Measurements from ENCODE around the gene CD248.
A peak's percentile ranks its signal among the peaks of the same experiment; 100 is the strongest.

Gene CD248

DNA sequence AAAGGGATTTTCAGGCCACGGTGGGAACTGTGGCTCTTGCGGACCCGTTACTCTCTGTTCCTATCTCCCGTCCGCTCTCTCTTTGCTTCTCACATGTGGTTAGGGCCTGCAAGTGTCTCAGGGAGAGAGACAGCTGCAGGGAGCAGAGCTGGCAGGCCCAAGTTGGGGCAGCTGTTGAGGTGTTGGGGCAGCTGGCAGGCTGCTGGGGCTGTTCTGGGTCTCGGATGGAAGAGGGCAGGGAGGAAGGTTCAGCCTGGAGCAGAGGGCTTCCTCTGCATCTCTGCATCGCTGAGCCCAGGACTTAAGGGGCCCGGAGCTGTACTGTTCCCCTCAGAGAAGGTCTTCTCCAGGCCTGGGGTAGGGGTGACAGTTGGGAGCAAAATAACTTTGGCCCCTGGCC, 41.4 kb downstream of the CD248 start:
- TF ChIP-seq, protein P1, sequence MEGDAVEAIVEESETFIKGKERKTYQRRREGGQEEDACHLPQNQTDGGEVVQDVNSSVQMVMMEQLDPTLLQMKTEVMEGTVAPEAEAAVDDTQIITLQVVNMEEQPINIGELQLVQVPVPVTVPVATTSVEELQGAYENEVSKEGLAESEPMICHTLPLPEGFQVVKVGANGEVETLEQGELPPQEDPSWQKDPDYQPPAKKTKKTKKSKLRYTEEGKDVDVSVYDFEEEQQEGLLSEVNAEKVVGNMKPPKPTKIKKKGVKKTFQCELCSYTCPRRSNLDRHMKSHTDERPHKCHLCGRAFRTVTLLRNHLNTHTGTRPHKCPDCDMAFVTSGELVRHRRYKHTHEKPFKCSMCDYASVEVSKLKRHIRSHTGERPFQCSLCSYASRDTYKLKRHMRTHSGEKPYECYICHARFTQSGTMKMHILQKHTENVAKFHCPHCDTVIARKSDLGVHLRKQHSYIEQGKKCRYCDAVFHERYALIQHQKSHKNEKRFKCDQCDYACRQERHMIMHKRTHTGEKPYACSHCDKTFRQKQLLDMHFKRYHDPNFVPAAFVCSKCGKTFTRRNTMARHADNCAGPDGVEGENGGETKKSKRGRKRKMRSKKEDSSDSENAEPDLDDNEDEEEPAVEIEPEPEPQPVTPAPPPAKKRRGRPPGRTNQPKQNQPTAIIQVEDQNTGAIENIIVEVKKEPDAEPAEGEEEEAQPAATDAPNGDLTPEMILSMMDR (conservative IDR thresholded peaks at IDR 0.05) = no peak
- TF ChIP-seq ZFX (IDR thresholded peaks at IDR 0.05) = no peak
- no peak overlapping the region for H3K27ac ChIP-seq

DNA sequence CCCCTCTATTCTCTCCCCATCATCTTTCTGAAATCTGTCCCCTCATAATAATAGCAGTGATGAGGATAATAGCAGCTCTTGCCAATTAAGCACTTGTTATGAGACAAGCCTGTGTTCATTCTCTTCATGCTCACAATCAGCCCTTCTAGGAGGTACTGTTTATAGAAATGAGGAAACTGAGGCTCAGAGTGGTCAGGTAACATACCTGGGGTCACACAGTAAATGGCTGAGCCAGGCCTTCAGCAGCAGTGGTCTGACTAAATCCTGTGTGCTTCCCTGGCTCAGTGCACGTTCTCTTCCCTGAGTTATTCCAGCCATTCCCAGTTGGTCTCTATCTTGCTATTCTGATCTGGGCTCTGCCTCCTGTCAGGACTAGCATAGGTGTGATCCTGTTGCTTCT, 42.6 kb downstream of the CD248 start:
- no peak for TF ChIP-seq ZFX (IDR thresholded peaks at IDR 0.05)
- TF ChIP-seq, protein P1 (conservative IDR thresholded peaks at IDR 0.05) = no peak
- H3K27ac ChIP-seq = no peak overlapping the region

DNA sequence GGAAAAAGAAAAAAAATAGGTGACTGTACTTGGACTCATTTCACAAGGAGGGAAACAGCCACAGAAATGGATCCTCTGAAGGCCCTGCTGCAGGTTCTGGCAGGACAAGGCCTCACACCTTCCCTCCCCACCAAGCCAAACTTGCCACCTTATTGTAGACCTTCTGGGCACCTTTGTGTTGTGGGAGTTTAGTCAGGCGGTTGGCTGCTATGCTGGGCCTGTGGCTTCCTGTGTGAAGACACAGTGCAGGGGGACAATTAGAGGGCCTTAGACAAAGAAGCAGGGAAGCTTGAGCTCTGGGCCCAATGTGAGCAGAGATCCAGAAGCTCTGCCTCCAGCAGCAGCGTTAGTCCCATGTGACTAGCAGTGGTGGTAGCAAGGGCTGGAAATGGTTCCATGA, 44.2 kb downstream of the CD248 start:
- TF ChIP-seq, protein P1 (conservative IDR thresholded peaks at IDR 0.05) = no peak
- no peak for TF ChIP-seq ZFX (IDR thresholded peaks at IDR 0.05)

DNA sequence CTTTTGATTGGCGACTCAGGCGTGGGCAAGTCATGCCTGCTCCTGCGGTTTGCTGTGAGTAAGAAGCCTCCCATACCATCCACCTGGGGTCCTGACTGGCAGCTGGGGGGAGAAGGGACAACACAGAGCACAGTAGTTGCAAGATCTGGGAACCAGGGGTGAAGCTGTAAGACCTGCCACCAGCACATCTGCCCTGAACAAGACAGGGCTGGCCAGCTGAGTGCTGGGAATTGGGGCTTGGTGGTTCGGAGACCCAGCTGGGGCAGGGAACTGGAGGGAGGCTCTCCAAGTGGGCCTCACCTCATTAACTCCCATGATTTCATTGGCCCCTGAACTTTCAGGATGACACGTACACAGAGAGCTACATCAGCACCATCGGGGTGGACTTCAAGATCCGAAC, 45.0 kb downstream of the CD248 start:
- no peak overlapping the region for H3K27ac ChIP-seq
- TF ChIP-seq ZFX (IDR thresholded peaks at IDR 0.05) = no peak
- TF ChIP-seq, protein P1 (conservative IDR thresholded peaks at IDR 0.05) = no peak

More for the DNA sequence above, 44.2 kb downstream of the CD248 start:
- no peak overlapping the region for H3K27ac ChIP-seq

DNA sequence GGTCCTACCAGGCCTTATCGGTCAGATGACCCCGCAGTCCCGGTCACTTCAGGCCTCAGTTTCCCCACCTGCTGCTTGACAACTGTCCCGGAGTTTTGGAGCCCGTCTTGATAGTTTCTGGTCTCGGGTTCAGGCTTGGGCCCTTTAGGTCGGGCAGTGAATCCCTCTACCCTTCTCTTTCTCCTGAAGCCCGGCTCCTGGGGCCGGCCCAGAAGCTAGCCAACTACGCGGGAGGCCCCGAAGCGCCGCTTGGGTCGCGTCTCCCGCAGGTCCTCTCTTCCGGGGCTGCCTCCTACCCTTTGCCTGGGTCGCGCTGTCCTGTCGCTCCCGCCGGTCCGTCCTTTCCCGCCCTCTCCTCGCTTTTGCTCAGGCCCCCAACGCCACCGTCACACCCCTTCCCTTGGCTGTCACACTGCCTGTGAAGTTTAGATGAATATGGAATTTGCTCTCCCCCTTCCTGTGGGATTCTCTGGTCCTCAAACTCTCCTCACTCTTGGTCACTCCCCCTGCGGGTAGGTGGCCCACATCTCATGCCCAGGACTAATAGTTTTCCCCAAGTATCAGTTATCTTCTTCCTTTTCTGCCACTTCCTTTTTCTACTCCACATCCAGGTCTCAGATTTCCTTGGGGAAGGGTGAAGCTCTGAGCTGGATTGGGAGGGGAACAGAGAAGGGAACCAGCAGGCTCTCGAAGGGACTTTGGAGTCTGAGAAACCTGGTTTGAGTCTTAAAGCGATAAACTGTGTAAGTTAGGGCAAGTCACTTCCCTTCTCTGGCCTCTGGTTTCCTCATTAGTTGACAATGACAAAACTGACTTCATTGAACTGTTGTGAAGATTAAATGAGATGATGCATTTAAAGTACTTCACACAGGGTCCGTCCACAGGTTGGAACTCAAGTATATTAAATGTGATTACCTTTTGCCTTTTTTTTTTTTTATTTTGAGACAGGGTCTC, 47.6 kb downstream of the CD248 start:
- peak; percentile 56; the same call in 1 of the 2 replicates for TF ChIP-seq ZFX (IDR thresholded peaks at IDR 0.05)
- TF ChIP-seq, protein P1 (conservative IDR thresholded peaks at IDR 0.05) = no peak; the same call in 1 of the 2 replicates
- peak overlapping the region; percentile 89 for H3K27ac ChIP-seq

DNA sequence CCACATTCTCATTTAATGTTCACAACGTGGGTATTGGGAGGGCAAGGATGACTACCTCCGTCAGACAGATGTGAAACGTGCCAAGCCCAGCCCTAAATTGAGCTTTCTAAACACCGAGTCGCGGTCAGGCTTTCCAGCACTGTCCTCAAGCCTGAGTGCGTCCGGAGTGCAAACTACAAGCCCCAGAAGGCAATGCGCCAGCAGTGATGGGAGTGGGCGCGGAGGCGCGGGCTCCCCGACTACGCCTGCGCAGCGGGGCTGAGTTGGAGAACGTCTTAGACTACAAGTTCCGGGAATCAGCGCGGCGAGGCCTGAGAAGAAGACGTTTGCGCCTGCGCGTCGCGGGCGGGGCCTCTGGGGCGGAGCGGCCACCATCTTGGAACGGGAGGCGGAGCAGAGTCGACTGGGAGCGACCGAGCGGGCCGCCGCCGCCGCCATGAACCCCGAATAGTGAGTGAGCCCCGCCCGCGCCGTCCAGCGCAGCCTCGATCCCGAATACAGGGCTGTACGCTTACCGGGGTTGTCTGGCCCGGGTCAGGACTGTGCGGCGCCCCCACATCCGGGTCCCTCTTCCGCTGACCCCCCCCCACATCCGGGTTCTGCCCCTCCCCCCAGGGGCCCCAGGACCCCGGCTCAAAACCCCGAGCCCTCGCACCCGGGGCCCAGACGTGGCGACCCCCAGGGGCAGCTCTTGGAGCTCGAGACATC, 48.4 kb downstream of the CD248 start, which contains the start of gene RAB1B:
TSS of gene RAB1B (plus strand) at position 396 of the 708 bp plus-strand sequence. CDS start at position 437, 41 bp downstream.
- TF ChIP-seq, protein P1 (conservative IDR thresholded peaks at IDR 0.05) = no peak
- no peak for TF ChIP-seq ZFX (IDR thresholded peaks at IDR 0.05)
- H3K27ac ChIP-seq = peak within 1 kb of the TSS; percentile 89

Data from C4-2B (cell line).